Neural progenitor cell (in vitro differentiated cells): ENCODE data around the gene IRX4. TPM values are rescaled to one million over a fixed set of nuclear protein-coding genes. Genes with fewer than 3 reads are reported as not detected.

Experiments used
- DNase-seq: peaks from one replicate; pipeline ENCODE4 v3.0.0-alpha.2; 2016; ENCODE audit warnings: low spot score
- H2AFZ ChIP-seq: fragments of 200-600 bp; sonication (generic); replicated peaks from 2 replicates; pipeline ENCODE4 v1.6.1; 2016; ENCODE audit warnings: antibody characterized with exemption
- H3F3A ChIP-seq: fragments of 200-600 bp; sonication (generic); 2 replicates; pipeline ENCODE4 v1.6.1; 2016; ENCODE audit warnings: antibody characterized with exemption, low read depth
- H3K27ac ChIP-seq: fragments of 200-600 bp; sonication (generic); 2 replicates; pipeline ENCODE4 v1.5.1; 2016; ENCODE audit warnings: mild to moderate bottlenecking
- H3K27me3 ChIP-seq: fragments of 200-600 bp; sonication (generic); 2 replicates; pipeline ENCODE4 v1.6.1; 2016; ENCODE audit warnings: mild to moderate bottlenecking, moderate library complexity
- H3K36me3 ChIP-seq: fragments of 200-600 bp; sonication (generic); 2 replicates; pipeline ENCODE4 v1.5.1; 2016
- H3K4me1 ChIP-seq: fragments of 200-600 bp; sonication (generic); 2 replicates; pipeline ENCODE4 v1.6.1; 2016; ENCODE audit warnings: mixed run types
- H3K4me2 ChIP-seq: fragments of 200-600 bp; sonication (generic); 2 replicates; pipeline ENCODE4 v1.6.1; 2016
- H3K4me3 ChIP-seq: fragments of 200-600 bp; sonication (generic); 2 replicates; pipeline ENCODE4 v1.5.1; 2016
- H3K79me2 ChIP-seq: fragments of 200-600 bp; sonication (generic); 2 replicates; pipeline ENCODE4 v1.6.1; 2016; ENCODE audit warnings: low read depth
- H3K9ac ChIP-seq: fragments of 200-600 bp; sonication (generic); 2 replicates; pipeline ENCODE4 v1.6.1; 2016
- H3K9me3 ChIP-seq: fragments of 200-600 bp; sonication (generic); 2 replicates; pipeline ENCODE4 v1.5.1; 2016; ENCODE audit warnings: low read depth
- H4K20me1 ChIP-seq: fragments of 200-600 bp; sonication (generic); 2 replicates; pipeline ENCODE4 v1.6.1; 2016; ENCODE audit warnings: low read depth
- H3K27ac Mint-ChIP-seq: 3 replicates; pipeline ENCODE4 v1.8.0; 2021; ENCODE audit warnings: mixed read lengths
- H3K27me3 Mint-ChIP-seq: 2 replicates; pipeline ENCODE4 v1.8.0; 2022; ENCODE audit warnings: low read depth, mild to moderate bottlenecking, inconsistent platforms, moderate library complexity, mixed read lengths; ENCODE audit not compliant: insufficient read depth
- H3K36me3 Mint-ChIP-seq: 3 replicates; pipeline ENCODE4 v1.8.0; 2021; ENCODE audit warnings: mixed read lengths
- H3K4me1 Mint-ChIP-seq: 3 replicates; pipeline ENCODE4 v1.8.0; 2021; ENCODE audit warnings: mixed read lengths
- H3K4me3 Mint-ChIP-seq: 3 replicates; pipeline ENCODE4 v1.8.0; 2021; ENCODE audit warnings: mild to moderate bottlenecking, moderate library complexity, mixed read lengths
- H3K9me3 Mint-ChIP-seq: 3 replicates; pipeline ENCODE4 v1.8.0; 2020; ENCODE audit warnings: mixed read lengths
- EZH2 ChIP-seq: fragments of 200-600 bp; sonication (generic); IDR thresholded peaks from 2 replicates; pipeline ENCODE4 v1.6.1; 2017; ENCODE audit warnings: antibody characterized with exemption, mild to moderate bottlenecking, moderate library complexity
- EZH2phosphoT487 ChIP-seq: fragments of 200-600 bp; sonication (generic); IDR thresholded peaks from 2 replicates; pipeline ENCODE4 v1.6.1; 2017; ENCODE audit warnings: antibody characterized with exemption
- total RNA-seq: library from RNA; depleted of rRNA; stranded (reverse); fragments of >200 nt; gene quantifications from 2 replicates; pipeline ENCODE4 v1.2.3, GENCODE V29; 2015; ENCODE audit warnings: low replicate concordance
- TF ChIP-seq, protein P1 (sequence below): fragments of 200-600 bp; sonication (generic); IDR thresholded peaks from 2 replicates; pipeline ENCODE4 v1.5.1; 2017; ENCODE audit warnings: antibody characterized with exemption, mild to moderate bottlenecking

Gene IRX4
- total RNA-seq, 1 donor from 2014 or later = not detected

DNA sequence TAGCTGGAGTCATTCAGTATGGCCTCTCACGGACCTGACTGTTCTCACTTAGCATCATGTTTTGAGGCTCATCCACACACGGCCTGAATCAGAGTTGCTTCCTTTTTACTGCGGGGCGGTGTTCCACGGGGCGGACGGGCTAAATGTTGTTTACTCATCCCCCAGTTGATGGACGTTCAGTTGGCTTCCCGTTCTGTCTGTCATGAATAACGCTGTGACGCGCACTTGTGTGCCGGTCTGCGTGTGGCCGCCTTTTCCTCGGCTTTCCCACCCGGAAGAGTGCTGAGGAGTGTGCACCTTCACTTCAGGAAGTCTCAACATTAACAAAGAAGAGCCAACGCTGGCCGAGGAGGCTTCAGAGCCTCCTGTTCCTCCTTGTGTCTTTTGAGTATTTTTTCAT, 39.0 kb upstream of the IRX4 start:
- Histone ChIP-seq H2AFZ (no peak overlapping the region), H3K4me3 (no peak overlapping the region), H3K4me1 (no peaks in the 10 kb centered on the region), H3K36me3 (no peaks in the 10 kb centered on the region), H3K9ac (no peak overlapping the region), H3K79me2 (no peaks in the 10 kb centered on the region), H3F3A (no peaks in the 10 kb centered on the region), H3K9me3 (no peaks in the 10 kb centered on the region), H3K4me2 (no peak overlapping the region), H4K20me1 (no peaks in the 10 kb centered on the region), H3K27me3 (no peaks in the 10 kb centered on the region), H3K27ac (no peak overlapping the region)
- TF ChIP-seq, protein P1, sequence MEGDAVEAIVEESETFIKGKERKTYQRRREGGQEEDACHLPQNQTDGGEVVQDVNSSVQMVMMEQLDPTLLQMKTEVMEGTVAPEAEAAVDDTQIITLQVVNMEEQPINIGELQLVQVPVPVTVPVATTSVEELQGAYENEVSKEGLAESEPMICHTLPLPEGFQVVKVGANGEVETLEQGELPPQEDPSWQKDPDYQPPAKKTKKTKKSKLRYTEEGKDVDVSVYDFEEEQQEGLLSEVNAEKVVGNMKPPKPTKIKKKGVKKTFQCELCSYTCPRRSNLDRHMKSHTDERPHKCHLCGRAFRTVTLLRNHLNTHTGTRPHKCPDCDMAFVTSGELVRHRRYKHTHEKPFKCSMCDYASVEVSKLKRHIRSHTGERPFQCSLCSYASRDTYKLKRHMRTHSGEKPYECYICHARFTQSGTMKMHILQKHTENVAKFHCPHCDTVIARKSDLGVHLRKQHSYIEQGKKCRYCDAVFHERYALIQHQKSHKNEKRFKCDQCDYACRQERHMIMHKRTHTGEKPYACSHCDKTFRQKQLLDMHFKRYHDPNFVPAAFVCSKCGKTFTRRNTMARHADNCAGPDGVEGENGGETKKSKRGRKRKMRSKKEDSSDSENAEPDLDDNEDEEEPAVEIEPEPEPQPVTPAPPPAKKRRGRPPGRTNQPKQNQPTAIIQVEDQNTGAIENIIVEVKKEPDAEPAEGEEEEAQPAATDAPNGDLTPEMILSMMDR = no peak
- TF ChIP-seq EZH2 = no peak
- no peak for TF ChIP-seq EZH2phosphoT487
- H3K4me3 Mint-ChIP-seq = no peak overlapping the region
- no peaks in the 10 kb centered on the region for H3K36me3 Mint-ChIP-seq
- peaks cover 6% of the 10 kb centered on the region for H3K27me3 Mint-ChIP-seq
- no peak for DNase-seq
- no peaks in the 10 kb centered on the region for H3K9me3 Mint-ChIP-seq
- no peak overlapping the region for H3K27ac Mint-ChIP-seq
- H3K4me1 Mint-ChIP-seq = no peaks in the 10 kb centered on the region

DNA sequence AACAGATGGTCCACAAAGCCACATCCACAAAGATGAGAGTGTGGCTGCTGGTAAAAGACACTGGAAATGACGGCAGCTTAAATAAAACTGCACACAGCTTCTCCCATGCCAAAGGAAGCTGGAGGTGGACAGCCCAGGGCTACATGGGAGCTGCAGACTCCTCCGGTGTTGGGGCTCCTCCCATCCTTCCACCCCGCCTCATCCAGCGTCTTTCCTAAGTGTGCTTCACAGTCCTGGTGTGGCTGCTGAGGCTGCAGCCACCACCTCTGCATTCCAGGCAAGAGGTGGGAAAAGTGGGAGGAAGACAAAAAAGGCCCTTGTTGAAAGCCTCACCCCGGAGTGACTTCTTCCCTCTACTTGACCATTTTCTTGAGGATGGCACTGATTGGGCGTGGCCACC, 37.0 kb upstream of the IRX4 start:
- Mint-ChIP-seq H3K36me3 (no peaks in the 10 kb centered on the region), H3K4me3 (no peak overlapping the region), H3K9me3 (peaks cover 2% of the 10 kb centered on the region), H3K4me1 (no peaks in the 10 kb centered on the region), H3K27ac (no peak overlapping the region), H3K27me3 (peaks cover 8% of the 10 kb centered on the region)
- Histone ChIP-seq H3K4me3 (no peak overlapping the region), H3K27me3 (no peaks in the 10 kb centered on the region), H3K4me1 (no peaks in the 10 kb centered on the region), H3K36me3 (no peaks in the 10 kb centered on the region), H3F3A (no peaks in the 10 kb centered on the region), H3K27ac (no peak overlapping the region), H4K20me1 (no peaks in the 10 kb centered on the region), H2AFZ (no peak overlapping the region), H3K79me2 (no peaks in the 10 kb centered on the region), H3K9me3 (no peaks in the 10 kb centered on the region), H3K4me2 (no peak overlapping the region), H3K9ac (no peak overlapping the region)
- TF ChIP-seq, protein P1 = no peak
- TF ChIP-seq EZH2phosphoT487 (no peak), EZH2 (no peak)
- DNase-seq = no peak

DNA sequence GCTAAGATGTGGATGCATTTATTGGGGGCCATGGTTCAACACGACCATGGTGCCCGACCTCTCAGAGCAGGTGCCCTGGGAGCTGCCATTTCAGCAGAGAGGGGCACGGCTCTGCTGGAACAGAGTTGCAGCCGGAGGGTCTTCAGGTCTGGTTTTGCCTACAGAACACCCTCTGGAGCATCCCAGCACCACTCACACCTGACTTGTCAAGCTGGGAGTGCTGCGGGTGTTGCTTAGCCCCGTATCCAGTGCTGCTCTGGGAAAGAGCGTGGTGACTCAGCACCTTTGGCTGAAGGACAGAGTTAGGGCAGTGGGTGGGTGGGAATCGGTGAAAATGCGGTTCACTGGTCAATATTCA, 36.5 kb upstream of the IRX4 start:
- H3K4me1 ChIP-seq = no peaks in the 10 kb centered on the region
- no peak overlapping the region for H3K9ac ChIP-seq
- peaks cover 11% of the 10 kb centered on the region for H3K27me3 Mint-ChIP-seq
- H3K4me3 Mint-ChIP-seq = no peak overlapping the region
- H3K79me2 ChIP-seq = no peaks in the 10 kb centered on the region
- H3K4me1 Mint-ChIP-seq = no peaks in the 10 kb centered on the region
- no peak overlapping the region for H2AFZ ChIP-seq
- H3K4me2 ChIP-seq = no peak overlapping the region
- no peaks in the 10 kb centered on the region for H3K36me3 ChIP-seq
- TF ChIP-seq, protein P1 = no peak
- no peak for TF ChIP-seq EZH2
- no peak for TF ChIP-seq EZH2phosphoT487
- no peaks in the 10 kb centered on the region for H3K9me3 ChIP-seq
- no peak overlapping the region for H3K27ac ChIP-seq
- no peaks in the 10 kb centered on the region for H4K20me1 ChIP-seq
- peaks cover 3% of the 10 kb centered on the region for H3K9me3 Mint-ChIP-seq
- DNase-seq = no peak
- H3K4me3 ChIP-seq = no peak overlapping the region
- H3K27ac Mint-ChIP-seq = no peak overlapping the region
- no peaks in the 10 kb centered on the region for H3K27me3 ChIP-seq
- no peaks in the 10 kb centered on the region for H3K36me3 Mint-ChIP-seq
- H3F3A ChIP-seq = no peaks in the 10 kb centered on the region
